CD4-positive, CD25-positive, alpha-beta regulatory T cell (primary cell): ENCODE data around the gene ANKRD30B. TPM values are rescaled to one million over a fixed set of nuclear protein-coding genes. Genes with fewer than 3 reads are reported as not detected.
"Not testable (repeated sequence)": the region's sequence is repeated elsewhere in the genome, so short reads cannot be mapped to it uniquely, and the experiment has no call there.

Experiments
- ATAC-seq, 2 donors: fragments of 150-1000 bp; cut with Tn5 transposase; one replicate each; pipeline ENCODE4 v1.10.0; 2021; ENCODE audit warnings: low read depth in 2 of 2, moderate number of reproducible peaks in 2 of 2, moderate library complexity in 1 of 2
- DNase-seq, 3 donors: peaks; one replicate each; pipeline versions ENCODE4 v3.0.0 to v3.0.0-alpha.2; 2012 to 2022; ENCODE audit warnings: mixed read lengths in 1 of 3
- H3K27ac ChIP-seq: one replicate; pipeline ENCODE4 v1.7.0; 2013; ENCODE audit warnings: mild to moderate bottlenecking, low read length; ENCODE audit not compliant: insufficient read depth, poor library complexity, severe bottlenecking
- H3K27me3 ChIP-seq: one replicate; pipeline ENCODE4 v1.7.0; 2013; ENCODE audit warnings: low read length; ENCODE audit not compliant: control insufficient read depth, insufficient read depth
- H3K36me3 ChIP-seq: one replicate; pipeline ENCODE4 v1.7.0; 2013; ENCODE audit warnings: mild to moderate bottlenecking, low read length, moderate library complexity; ENCODE audit not compliant: control insufficient read depth, insufficient read depth
- H3K4me1 ChIP-seq: 2 replicates; pipeline ENCODE4 v1.7.0; 2013; ENCODE audit warnings: mild to moderate bottlenecking, low read length; ENCODE audit not compliant: insufficient read depth, control insufficient read depth, poor library complexity, severe bottlenecking
- H3K4me3 ChIP-seq: one replicate; pipeline ENCODE4 v1.7.0; 2013; ENCODE audit warnings: low read depth, mild to moderate bottlenecking, low read length, moderate library complexity
- H3K9me3 ChIP-seq, 2 experiments: 1 replicate in 1 of 2; 2 replicates in 1 of 2; pipeline ENCODE4 v1.7.0; 2013; ENCODE audit warnings: low read length in 2 of 2, mild to moderate bottlenecking in 1 of 2, moderate library complexity in 1 of 2; ENCODE audit not compliant: control insufficient read depth in 2 of 2
- H3K27ac Mint-ChIP-seq, 3 donors: one replicate each; pipeline ENCODE4 v1.8.0; 2020 to 2022; ENCODE audit warnings: mild to moderate bottlenecking in 3 of 3, mixed read lengths in 3 of 3, moderate library complexity in 2 of 3
- H3K27me3 Mint-ChIP-seq: one replicate; pipeline ENCODE4 v1.8.0; 2022; ENCODE audit warnings: mild to moderate bottlenecking, mixed read lengths
- H3K36me3 Mint-ChIP-seq: one replicate; pipeline ENCODE4 v1.8.0; 2020; ENCODE audit warnings: mixed read lengths
- H3K4me1 Mint-ChIP-seq, 4 donors: one replicate each; pipeline ENCODE4 v1.8.0; 2020 to 2022; ENCODE audit warnings: mixed read lengths in 4 of 4, mild to moderate bottlenecking in 1 of 4
- H3K4me3 Mint-ChIP-seq, 4 donors: one replicate each; pipeline ENCODE4 v1.8.0; 2020 to 2022; ENCODE audit warnings: mild to moderate bottlenecking in 4 of 4, mixed read lengths in 4 of 4, moderate library complexity in 3 of 4
- H3K9me3 Mint-ChIP-seq, 7 donors: one replicate each; pipeline ENCODE4 v1.8.0; 2020 to 2022; ENCODE audit warnings: mixed read lengths in 7 of 7, mild to moderate bottlenecking in 3 of 7, moderate library complexity in 2 of 7
- polyA plus RNA-seq, 4 donors: library from polyadenylated mRNA; unstranded; fragments of 300-500 nt; fragmentation: Illumina TruSeq; gene quantifications; one replicate each; pipeline ENCODE4 v1.2.3, GENCODE V29; 2021
- total RNA-seq: library from RNA; stranded (reverse); gene quantifications from one replicate; pipeline ENCODE4 v1.2.3, GENCODE V29; 2022

ANKRD30B gene, protein sequence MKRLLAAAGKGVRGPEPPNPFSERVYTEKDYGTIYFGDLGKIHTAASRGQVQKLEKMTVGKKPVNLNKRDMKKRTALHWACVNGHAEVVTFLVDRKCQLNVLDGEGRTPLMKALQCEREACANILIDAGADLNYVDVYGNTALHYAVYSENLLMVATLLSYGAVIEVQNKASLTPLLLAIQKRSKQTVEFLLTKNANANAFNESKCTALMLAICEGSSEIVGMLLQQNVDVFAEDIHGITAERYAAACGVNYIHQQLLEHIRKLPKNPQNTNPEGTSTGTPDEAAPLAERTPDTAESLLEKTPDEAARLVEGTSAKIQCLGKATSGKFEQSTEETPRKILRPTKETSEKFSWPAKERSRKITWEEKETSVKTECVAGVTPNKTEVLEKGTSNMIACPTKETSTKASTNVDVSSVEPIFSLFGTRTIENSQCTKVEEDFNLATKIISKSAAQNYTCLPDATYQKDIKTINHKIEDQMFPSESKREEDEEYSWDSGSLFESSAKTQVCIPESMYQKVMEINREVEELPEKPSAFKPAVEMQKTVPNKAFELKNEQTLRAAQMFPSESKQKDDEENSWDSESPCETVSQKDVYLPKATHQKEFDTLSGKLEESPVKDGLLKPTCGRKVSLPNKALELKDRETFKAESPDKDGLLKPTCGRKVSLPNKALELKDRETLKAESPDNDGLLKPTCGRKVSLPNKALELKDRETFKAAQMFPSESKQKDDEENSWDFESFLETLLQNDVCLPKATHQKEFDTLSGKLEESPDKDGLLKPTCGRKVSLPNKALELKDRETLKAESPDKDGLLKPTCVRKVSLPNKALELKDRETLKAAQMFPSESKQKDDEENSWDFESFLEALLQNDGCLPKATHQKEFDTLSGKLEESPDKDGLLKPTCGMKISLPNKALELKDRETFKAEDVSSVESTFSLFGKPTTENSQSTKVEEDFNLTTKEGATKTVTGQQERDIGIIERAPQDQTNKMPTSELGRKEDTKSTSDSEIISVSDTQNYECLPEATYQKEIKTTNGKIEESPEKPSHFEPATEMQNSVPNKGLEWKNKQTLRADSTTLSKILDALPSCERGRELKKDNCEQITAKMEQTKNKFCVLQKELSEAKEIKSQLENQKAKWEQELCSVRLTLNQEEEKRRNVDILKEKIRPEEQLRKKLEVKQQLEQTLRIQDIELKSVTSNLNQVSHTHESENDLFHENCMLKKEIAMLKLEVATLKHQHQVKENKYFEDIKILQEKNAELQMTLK (N-terminal part only)
- total RNA-seq (not detected), polyA plus RNA-seq (not detected)

- peaks cover 2% of the 10 kb centered on the region for H3K4me1 ChIP-seq
- Mint-ChIP-seq H3K36me3 (no peaks in the 10 kb centered on the region), H3K9me3 (peaks cover 0 to 2% (median 0%) of the 10 kb centered on the region in 7 donors), H3K27me3 (no peaks in the 10 kb centered on the region), H3K4me1 (peaks cover 0 to 6% (median 0%) of the 10 kb centered on the region in 4 donors), H3K4me3 (peak within 1 kb of the TSS in 3 of 4 donors; percentile 29 to 81 (median 51)), H3K27ac (no peak within 1 kb of the TSS)
- no peaks in the 10 kb centered on the region for H3K9me3 ChIP-seq
- ATAC-seq (no peak), DNase-seq (no peak)
- no peak within 1 kb of the TSS for H3K4me3 ChIP-seq
- H3K36me3 ChIP-seq: no peaks in the 10 kb centered on the region
- H3K27ac ChIP-seq: no peak within 1 kb of the TSS
- H3K27me3 ChIP-seq: no peaks in the 10 kb centered on the region
Measured at GRCh38 chr18:14747513-14748474, at the start of gene ANKRD30B. Gene ANKRD30B, plus strand, starts transcription at chr18:14748172. Its CDS starts 248 bp downstream, at chr18:14748420.

DNA sequence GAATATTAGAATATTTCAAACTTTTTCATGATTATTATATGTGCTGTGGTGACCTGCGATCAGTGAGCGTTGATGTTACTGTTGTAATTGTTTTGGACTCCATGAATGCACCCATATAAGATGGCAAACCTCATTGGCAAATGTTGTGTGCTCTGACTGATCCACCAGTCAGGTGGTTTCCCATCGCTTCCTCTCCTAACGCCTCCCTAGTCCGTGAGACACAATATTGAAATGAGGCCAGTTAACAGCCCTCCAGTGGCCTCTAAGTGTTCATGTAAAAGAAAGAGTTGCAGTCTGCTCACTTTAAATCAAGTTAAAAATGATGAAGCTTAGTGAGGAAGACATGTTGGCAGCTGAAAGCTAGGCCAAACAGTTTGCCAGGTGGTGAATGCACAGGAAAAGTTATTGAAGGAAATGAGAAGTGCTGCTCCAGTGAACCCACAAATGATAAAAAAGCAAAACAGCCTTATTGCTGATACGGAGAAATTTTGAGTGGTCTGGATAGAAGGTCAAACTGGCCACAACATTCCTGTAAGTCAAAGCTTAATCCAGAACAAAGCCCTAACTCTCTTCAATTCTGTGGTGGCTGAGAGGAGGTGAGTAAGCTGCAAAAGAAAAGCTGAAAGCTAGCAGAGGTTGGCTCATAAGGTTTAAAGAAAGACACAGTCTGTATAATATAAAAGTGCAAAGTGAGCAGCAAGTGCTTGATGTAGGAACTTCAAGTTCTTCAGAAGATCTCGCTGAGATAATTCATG, 46.5 kb upstream of the ANKRD30B start:
- H3K36me3 Mint-ChIP-seq, H3K27ac ChIP-seq, H3K4me3 Mint-ChIP-seq, H3K4me1 Mint-ChIP-seq, H3K4me3 ChIP-seq, H3K4me1 ChIP-seq, H3K27me3 Mint-ChIP-seq, ATAC-seq, H3K27me3 ChIP-seq, DNase-seq, H3K36me3 ChIP-seq, H3K9me3 ChIP-seq, H3K9me3 Mint-ChIP-seq: not testable (repeated sequence)
- H3K27ac Mint-ChIP-seq: peak overlapping the region in 1 of 3 donors; percentile 26

DNA sequence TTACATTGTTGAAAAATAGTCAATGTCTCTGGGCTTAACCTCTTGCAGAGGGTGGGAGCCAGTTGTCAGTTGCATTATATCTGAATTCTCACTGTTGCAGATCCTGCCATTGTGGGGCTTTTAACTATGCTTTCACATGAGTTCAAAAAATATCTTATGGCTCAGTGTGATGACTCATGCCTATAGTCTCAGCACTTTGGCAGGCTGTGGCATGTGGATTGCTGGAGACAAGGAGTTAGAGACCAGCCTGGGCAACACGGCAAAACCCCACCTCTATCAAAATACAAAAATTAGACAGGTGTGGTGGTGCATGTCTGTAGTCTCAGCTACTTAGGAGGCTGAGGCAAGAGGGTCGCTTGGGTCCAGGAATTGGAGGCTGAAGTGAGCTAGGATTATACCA, 38.2 kb upstream of the ANKRD30B start:
- not testable (repeated sequence) for H3K27ac Mint-ChIP-seq, H3K27me3 Mint-ChIP-seq, H3K27me3 ChIP-seq

GRCh38 chr18:14721569-14721968, 26.4 kb upstream of the ANKRD30B start:
- not testable (repeated sequence) for H3K4me3 ChIP-seq, DNase-seq, H3K27ac Mint-ChIP-seq, H3K9me3 ChIP-seq, H3K27me3 Mint-ChIP-seq, H3K4me1 Mint-ChIP-seq, ATAC-seq, H3K4me3 Mint-ChIP-seq, H3K36me3 Mint-ChIP-seq, H3K27ac ChIP-seq, H3K36me3 ChIP-seq, H3K4me1 ChIP-seq, H3K9me3 Mint-ChIP-seq, H3K27me3 ChIP-seq

More for the DNA sequence above, 38.2 kb upstream of the ANKRD30B start:
- not testable (repeated sequence) for H3K9me3 Mint-ChIP-seq, H3K4me1 ChIP-seq, H3K27ac ChIP-seq, H3K4me3 ChIP-seq, ATAC-seq, H3K4me3 Mint-ChIP-seq, H3K9me3 ChIP-seq, DNase-seq, H3K4me1 Mint-ChIP-seq, H3K36me3 Mint-ChIP-seq, H3K36me3 ChIP-seq

GRCh38 chr18:14739056-14739455, 8.9 kb upstream of the ANKRD30B start:
- not testable (repeated sequence) for H3K4me3 Mint-ChIP-seq, H3K9me3 Mint-ChIP-seq, H3K36me3 ChIP-seq, H3K36me3 Mint-ChIP-seq, H3K9me3 ChIP-seq, H3K27ac Mint-ChIP-seq, DNase-seq, ATAC-seq, H3K4me1 Mint-ChIP-seq, H3K27me3 Mint-ChIP-seq, H3K4me3 ChIP-seq, H3K27me3 ChIP-seq, H3K27ac ChIP-seq, H3K4me1 ChIP-seq

DNA sequence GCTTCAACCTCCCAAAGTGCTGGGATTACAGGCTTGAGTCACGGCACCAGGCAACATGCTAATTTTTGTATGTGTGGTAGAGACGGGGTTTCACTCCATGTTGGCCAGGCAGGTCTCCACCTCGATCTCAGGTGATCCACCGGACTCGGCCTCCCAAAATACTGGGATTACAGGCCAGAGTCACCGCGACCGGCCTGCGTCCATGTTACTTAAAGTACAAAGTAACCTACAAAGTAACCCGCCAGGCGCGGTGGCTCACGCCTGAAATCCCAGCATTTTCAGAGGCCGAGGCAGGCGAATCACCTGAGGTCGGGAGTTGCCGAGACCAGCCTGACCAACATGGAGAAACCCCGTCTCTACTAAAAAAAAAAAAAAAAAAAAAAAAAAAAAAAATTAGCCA, 1.1 kb upstream of the ANKRD30B start:
- Histone ChIP-seq H3K4me3 (no peak overlapping the region), H3K27me3 (no peaks in the 10 kb centered on the region), H3K27ac (no peak overlapping the region), H3K9me3 (no peaks in the 10 kb centered on the region), H3K36me3 (no peaks in the 10 kb centered on the region), H3K4me1 (peaks cover 2% of the 10 kb centered on the region)
- peaks cover 0 to 6% (median 0%) of the 10 kb centered on the region in 4 donors for H3K4me1 Mint-ChIP-seq
- H3K4me3 Mint-ChIP-seq: no peak overlapping the region
- H3K9me3 Mint-ChIP-seq: peaks cover 0 to 2% (median 0%) of the 10 kb centered on the region in 7 donors
- no peak overlapping the region for H3K27ac Mint-ChIP-seq
- H3K36me3 Mint-ChIP-seq: no peaks in the 10 kb centered on the region
- DNase-seq (no peak), ATAC-seq (no peak)
- no peaks in the 10 kb centered on the region for H3K27me3 Mint-ChIP-seq
